ENCODE data around the gene OTUB2. TPM values are rescaled to one million over a fixed set of nuclear protein-coding genes. Genes with fewer than 3 reads are reported as not detected.

Gene OTUB2
- total and polyA plus RNA-seq, 2 experiments from 2014 or later: 1.3 to 1.9 TPM

DNA sequence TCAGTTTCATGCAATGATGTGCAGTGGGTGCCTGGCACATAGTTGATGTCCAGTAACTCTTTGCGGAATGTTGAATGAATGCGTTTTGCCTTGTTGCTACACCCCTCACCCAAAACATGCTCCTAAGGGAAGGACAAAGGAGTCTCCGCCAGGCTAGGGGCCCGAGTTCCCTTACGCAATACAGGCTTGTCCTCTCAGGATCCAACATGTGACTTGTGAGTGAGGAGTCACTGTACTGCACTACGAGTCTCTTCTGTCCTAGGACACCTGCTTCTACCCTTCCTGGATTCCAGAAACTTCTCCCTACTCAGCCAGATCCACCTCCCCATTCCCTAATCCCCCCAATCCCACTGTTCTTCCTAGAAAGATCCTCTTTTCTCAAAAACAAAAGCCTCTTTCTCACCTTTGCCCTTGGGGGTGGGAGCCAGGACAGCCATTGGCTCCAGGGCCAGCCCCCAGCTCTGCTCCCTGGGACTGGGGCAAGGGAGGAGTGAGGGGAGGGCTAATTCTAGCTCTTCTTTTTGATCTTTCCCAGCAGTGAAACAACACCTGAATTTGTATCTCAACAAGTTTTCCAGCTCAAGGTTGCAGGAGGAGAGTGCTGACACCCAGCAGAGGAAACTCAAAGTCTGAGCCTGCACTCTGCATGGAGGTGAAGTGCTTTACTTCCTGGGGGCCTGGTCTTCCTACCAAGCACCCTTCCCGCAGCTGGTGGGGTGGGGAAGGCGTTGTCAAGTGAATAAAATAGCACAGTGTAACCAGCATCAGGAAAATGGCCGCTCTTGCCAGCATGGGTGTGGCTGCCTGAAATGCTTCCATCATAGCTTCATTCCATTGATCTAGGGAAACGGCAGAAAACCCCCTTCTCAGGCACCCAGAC is 3.4 kb upstream of the OTUB2 start:
- 49 to 53% methylated on average over 10 of the region's 10 CpGs for WGBS, 2 experiments (ENCODE audit: low coverage in 1 of 2, low lambda C conversion rate in 2 of 2, missing lambda C conversion rate in 2 of 2)
- H3F3A ChIP-seq (ENCODE audit: insufficient read depth): no peaks in the 10 kb centered on the region
- H3K9me2 ChIP-seq (ENCODE audit: insufficient read depth): no peaks in the 10 kb centered on the region

DNA sequence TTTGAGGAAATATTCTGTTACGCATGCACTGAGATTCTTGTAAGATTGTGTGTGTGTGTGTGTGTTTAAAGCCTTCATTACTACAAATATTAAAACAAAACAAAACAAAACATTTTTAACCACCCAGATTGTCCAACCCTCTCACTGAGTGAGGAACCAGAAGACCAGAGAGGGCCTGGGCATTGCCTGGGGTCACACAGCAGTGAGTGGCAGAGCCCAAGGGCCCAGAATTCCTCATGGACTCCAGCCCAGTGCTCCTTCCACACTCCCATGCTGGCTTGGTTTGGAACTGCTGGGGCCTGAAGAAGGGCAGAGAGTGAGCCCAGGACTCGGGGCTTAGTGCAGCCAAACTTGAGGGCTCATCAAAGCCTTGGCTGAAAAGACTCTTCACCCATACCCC is 1.6 kb upstream of the OTUB2 start:
- in situ Hi-C loops (cut with MboI): no loop called here
- Histone ChIP-seq H4K20me1 (ENCODE audit: insufficient read depth) (no peaks in the 10 kb centered on the region), H3K9me3 (ENCODE audit: low read depth) (no peaks in the 10 kb centered on the region), H3K4me1 (ENCODE audit: insufficient read depth) (no peaks in the 10 kb centered on the region), H3K9ac (no peak overlapping the region), H3K27me3 (replicated peaks; ENCODE audit: insufficient read depth) (no peaks in the 10 kb centered on the region), H3K4me2 (ENCODE audit: unreplicated experiment) (no peak overlapping the region), H3K36me3 (ENCODE audit: low read depth) (no peaks in the 10 kb centered on the region), H3K79me2 (ENCODE audit: insufficient read depth) (no peaks in the 10 kb centered on the region), H3K4me3 (no peak overlapping the region), H3K27ac (no peak overlapping the region), H2AFZ (no peak overlapping the region), H3K9me2 (ENCODE audit: insufficient read depth) (no peaks in the 10 kb centered on the region), H3F3A (ENCODE audit: insufficient read depth) (no peaks in the 10 kb centered on the region)
- TF ChIP-seq EZH2 (IDR thresholded peaks at IDR 0.05; ENCODE audit: insufficient read depth, poor library complexity, severe bottlenecking): no peak
- 82 to 90% methylated on average over 2 of the region's 2 CpGs for WGBS, 2 experiments (ENCODE audit: low coverage in 1 of 2, low lambda C conversion rate in 2 of 2, missing lambda C conversion rate in 2 of 2)
- no peak for DNase-seq

More for the DNA sequence above, 3.4 kb upstream of the OTUB2 start:
- H3K9ac ChIP-seq: no peak overlapping the region
- H4K20me1 ChIP-seq (ENCODE audit: insufficient read depth): no peaks in the 10 kb centered on the region
- no peak overlapping the region for H3K4me3 ChIP-seq
- DNase-seq: no peak
- no peak overlapping the region for H2AFZ ChIP-seq
- no peaks in the 10 kb centered on the region for H3K4me1 ChIP-seq (ENCODE audit: insufficient read depth)
- no peaks in the 10 kb centered on the region for H3K36me3 ChIP-seq (ENCODE audit: low read depth)
- no peaks in the 10 kb centered on the region for H3K79me2 ChIP-seq (ENCODE audit: insufficient read depth)
- H3K27me3 ChIP-seq (replicated peaks; ENCODE audit: insufficient read depth): no peaks in the 10 kb centered on the region
- H3K9me3 ChIP-seq (ENCODE audit: low read depth): no peaks in the 10 kb centered on the region
- no peak overlapping the region for H3K27ac ChIP-seq
- TF ChIP-seq EZH2phosphoT487 (IDR thresholded peaks at IDR 0.05; ENCODE audit: insufficient read depth, low read depth) (no peak), EZH2 (IDR thresholded peaks at IDR 0.05; ENCODE audit: insufficient read depth, poor library complexity, severe bottlenecking) (no peak)
- no peak overlapping the region for H3K4me2 ChIP-seq (ENCODE audit: unreplicated experiment)
- in situ Hi-C loops (cut with MboI): no loop called here

DNA sequence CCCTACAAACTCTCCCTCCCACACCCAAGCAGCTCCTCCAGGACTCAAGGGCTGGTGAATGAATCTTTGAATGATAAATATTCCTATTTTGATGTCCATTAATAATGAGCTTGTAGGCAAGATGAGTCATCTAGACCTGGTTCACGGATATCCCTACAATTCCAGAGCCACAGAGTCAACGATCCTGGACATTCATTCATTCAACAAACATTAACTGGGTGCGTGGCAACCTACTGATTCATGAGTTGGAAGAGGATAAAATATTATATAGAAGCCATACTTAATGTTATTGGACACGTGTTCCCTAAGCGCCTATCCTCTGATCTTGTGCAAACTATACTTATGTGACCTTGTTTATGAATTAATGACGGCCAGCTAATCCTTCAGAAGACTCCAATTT is 420 bp upstream of the OTUB2 start:
- H3K36me3 ChIP-seq (ENCODE audit: low read depth): no peaks in the 10 kb centered on the region
- no peak overlapping the region for H3K4me2 ChIP-seq (ENCODE audit: unreplicated experiment)
- peak overlapping the region; percentile 67 for H2AFZ ChIP-seq
- H3K27me3 ChIP-seq (replicated peaks; ENCODE audit: insufficient read depth): no peaks in the 10 kb centered on the region
- DNase-seq: peak; percentile 18
- H3K79me2 ChIP-seq (ENCODE audit: insufficient read depth): no peaks in the 10 kb centered on the region
- WGBS, 2 experiments (ENCODE audit: low coverage in 1 of 2, low lambda C conversion rate in 2 of 2, missing lambda C conversion rate in 2 of 2): 65 to 66% methylated on average over 6 of the region's 6 CpGs
- H4K20me1 ChIP-seq (ENCODE audit: insufficient read depth): no peaks in the 10 kb centered on the region
- in situ Hi-C loops (cut with MboI): no loop called here
- H3F3A ChIP-seq (ENCODE audit: insufficient read depth): no peaks in the 10 kb centered on the region
- no peaks in the 10 kb centered on the region for H3K4me1 ChIP-seq (ENCODE audit: insufficient read depth)
- H3K4me3 ChIP-seq: peak overlapping the region; percentile 75
- no peaks in the 10 kb centered on the region for H3K9me2 ChIP-seq (ENCODE audit: insufficient read depth)
- no peak overlapping the region for H3K9ac ChIP-seq
- TF ChIP-seq EZH2phosphoT487 (IDR thresholded peaks at IDR 0.05; ENCODE audit: insufficient read depth, low read depth) (no peak), EZH2 (IDR thresholded peaks at IDR 0.05; ENCODE audit: insufficient read depth, poor library complexity, severe bottlenecking) (no peak)
- no peak overlapping the region for H3K27ac ChIP-seq
- no peaks in the 10 kb centered on the region for H3K9me3 ChIP-seq (ENCODE audit: low read depth)

DNA sequence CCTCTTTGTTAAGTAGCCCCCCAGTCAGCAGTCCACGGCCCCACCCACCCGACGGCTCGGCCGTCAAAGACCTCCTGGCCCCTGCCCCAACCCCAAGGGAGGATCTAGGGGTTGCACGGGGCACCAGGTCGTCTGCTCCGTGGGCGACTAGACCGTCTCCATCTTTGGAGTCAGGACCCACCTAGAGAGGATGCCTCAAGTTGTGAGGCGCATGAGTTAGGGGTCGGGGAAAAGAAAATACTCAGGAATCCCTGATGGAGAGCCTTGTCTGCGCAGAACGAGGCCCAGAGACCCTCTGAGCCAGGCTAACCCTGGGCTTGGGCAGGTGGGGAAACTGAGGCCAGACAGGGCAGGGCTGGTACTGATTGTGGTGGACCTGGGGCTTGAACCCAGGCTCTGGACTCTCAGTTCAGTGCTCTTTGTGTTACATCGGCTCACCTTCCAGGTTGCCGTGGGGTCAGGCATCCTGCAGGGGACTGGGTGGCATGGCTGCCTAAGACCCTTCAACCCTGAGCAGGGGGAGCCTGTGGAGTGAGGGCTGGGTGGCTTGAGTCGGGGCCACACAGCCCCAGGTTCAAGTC is 839 bp downstream of the OTUB2 start:
- in situ Hi-C loops (cut with MboI): no loop called here

More for the DNA sequence above, 839 bp downstream of the OTUB2 start:
- Histone ChIP-seq H3K9ac (peak overlapping the region; percentile 73), H3K4me1 (ENCODE audit: insufficient read depth) (no peaks in the 10 kb centered on the region), H3K27me3 (replicated peaks; ENCODE audit: insufficient read depth) (no peaks in the 10 kb centered on the region), H3K36me3 (ENCODE audit: low read depth) (no peaks in the 10 kb centered on the region), H3K4me3 (peak overlapping the region; percentile 75), H3K27ac (no peak overlapping the region), H4K20me1 (ENCODE audit: insufficient read depth) (no peaks in the 10 kb centered on the region), H3K4me2 (ENCODE audit: unreplicated experiment) (peak overlapping the region; percentile 64), H3F3A (ENCODE audit: insufficient read depth) (no peaks in the 10 kb centered on the region), H3K79me2 (ENCODE audit: insufficient read depth) (no peaks in the 10 kb centered on the region), H3K9me3 (ENCODE audit: low read depth) (no peaks in the 10 kb centered on the region), H3K9me2 (ENCODE audit: insufficient read depth) (no peaks in the 10 kb centered on the region), H2AFZ (peak overlapping the region; percentile 86)
- WGBS, 2 experiments (ENCODE audit: low coverage in 1 of 2, low lambda C conversion rate in 2 of 2, missing lambda C conversion rate in 2 of 2): 45 to 49% methylated on average over 14 to 17 of the region's 17 CpGs
- TF ChIP-seq EZH2phosphoT487 (IDR thresholded peaks at IDR 0.05; ENCODE audit: insufficient read depth, low read depth) (no peak), EZH2 (IDR thresholded peaks at IDR 0.05; ENCODE audit: insufficient read depth, poor library complexity, severe bottlenecking) (no peak)
- DNase-seq: no peak
